ENCODE data around the gene NRXN3.

- TF ChIP-seq CTCF (IDR thresholded peaks at IDR 0.05) (no peak), SIN3A (IDR thresholded peaks at IDR 0.05; ENCODE audit: borderline replicate concordance, insufficient read depth, low read depth, low read length) (no peak), REST (IDR thresholded peaks at IDR 0.05; ENCODE audit: insufficient read depth in 1 of 2, low read depth in 2 of 2, low read length in 1 of 2) (no peak), POLR2AphosphoS5 (IDR thresholded peaks at IDR 0.05; ENCODE audit: low read depth, low read length) (no peak), TCF7L2 (IDR thresholded peaks at IDR 0.05; ENCODE audit: low read depth, low read length) (no peak)
Measured at GRCh38 chr14:78327426-78328221, 157.5 kb downstream of the NRXN3 start.

Measured in Panc1 (cell line).